ENCODE data around the gene KMT2C.

DNA sequence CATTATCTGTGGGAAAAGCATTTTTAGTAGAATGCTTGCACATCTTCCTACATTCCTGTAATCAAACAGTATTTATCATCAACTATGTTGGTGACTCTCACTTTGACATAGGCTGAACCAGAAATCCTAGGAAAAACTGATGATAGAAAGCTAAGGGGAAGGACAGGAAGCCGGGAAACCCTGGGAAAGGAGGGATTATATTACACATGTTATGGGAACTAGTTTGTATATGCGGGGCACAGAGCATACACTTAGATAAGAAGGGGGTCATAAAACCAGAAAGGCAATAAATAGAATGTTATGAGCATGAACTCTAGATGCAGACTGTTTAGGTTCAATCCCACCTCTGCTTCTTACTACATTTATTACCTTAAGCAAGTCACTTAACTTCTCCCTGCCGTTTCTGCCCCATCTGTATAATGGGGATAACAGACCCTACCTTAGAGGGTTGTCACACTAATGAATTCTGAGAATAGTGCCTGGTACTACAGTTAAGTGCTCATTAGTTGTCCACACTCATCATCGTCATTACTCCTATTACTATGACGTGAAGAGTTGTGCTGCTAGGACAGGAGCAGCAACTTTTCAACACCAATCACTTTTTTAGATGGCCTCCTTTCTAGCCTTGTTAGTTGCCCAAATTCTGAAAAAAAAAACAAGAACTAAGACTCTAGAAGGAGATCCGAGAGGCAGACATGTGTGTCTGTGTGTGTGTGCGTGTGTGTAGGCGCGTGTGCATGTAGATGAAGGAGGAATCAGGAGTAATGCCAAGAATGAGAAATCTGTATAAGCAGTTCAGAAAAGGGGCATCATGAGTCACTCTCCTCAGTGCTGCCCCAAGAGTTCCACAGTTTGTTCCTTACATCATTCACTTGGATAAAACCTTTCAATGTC, 52.2 kb downstream of the KMT2C start:
- TF ChIP-seq CTCF (IDR thresholded peaks at IDR 0.05) (no peak), POLR2A (IDR thresholded peaks at IDR 0.05) (no peak)
